Measurements from ENCODE around the gene ZNF664.

DNA sequence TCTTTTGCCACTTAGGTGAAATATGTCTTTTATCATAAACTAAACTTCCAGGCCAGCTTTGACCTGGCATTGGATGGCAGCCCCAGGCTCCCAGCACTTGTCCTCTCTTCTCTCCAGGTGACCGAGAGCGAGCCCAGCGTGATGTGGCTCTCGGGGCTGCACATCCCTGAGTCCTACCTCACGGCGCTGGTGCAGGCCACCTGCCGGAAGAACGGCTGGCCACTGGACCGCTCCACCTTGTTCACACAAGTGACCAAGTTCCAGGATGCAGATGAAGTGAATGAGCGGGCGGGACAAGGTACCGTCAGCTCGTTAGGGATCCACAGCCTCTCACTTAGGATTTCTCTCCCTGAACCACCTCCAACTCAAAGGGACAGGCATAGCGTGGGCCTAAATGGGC lies 39.8 kb upstream of the ZNF664 start:
- TF ChIP-seq CTCF (IDR thresholded peaks at IDR 0.05; ENCODE audit: low read depth, low read length, poor library complexity, severe bottlenecking) (no peak), EZH2phosphoT487 (IDR thresholded peaks at IDR 0.05; ENCODE audit: borderline replicate concordance, low read length) (no peak)

Measured in DOHH2 (cell line).